HG03439 (cell line): Measurements from ENCODE around the gene ARHGAP27.

Source experiments
- ATAC-seq: cut with Tn5 transposase; IDR thresholded peaks from one replicate; pipeline ENCODE4 v1.9.1; 2021; ENCODE audit warnings: mild to moderate bottlenecking, moderate library complexity; ENCODE audit not compliant: unreplicated experiment

The ARHGAP27 gene

DNA sequence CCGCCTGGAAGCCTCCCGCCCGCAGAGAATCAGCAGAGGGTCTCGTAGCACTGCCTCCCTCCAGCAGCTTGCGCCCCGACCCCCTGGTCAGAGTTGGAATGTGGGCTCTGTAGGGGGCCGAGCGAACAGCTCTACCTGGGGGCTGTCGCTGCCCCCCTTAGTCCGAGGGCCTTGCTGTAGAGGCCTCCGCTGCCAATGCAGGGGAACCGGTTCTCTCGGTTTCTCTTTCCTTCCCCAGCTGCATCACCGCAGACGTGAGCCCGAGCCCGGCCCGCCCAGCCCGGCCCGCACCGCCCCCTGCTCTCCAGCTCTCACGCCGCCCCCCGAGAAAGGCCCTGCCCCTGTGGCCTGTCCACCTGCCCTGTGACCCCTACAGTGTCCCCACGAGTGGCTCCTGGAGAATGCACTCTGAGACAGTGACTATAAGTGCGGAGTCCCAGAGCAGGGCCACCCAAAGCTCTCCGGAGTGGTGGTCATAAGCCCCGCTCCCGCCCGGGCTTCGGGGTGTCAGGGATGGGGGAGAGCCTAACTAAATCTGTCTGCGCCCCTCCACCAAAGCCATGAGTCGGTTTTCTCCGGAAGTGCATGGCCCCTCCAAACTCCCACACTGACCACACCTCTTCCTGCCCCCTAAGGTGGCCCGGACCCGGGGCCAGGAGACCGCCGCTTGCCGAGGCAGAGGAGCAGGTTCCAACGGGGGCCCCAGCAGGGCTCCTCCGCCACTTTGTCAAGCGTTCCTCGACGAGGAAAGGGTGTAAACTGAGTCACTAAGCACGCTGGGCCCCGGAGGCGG, 1.7 kb downstream of the ARHGAP27 start:
- ATAC-seq = peak; percentile 21

DNA sequence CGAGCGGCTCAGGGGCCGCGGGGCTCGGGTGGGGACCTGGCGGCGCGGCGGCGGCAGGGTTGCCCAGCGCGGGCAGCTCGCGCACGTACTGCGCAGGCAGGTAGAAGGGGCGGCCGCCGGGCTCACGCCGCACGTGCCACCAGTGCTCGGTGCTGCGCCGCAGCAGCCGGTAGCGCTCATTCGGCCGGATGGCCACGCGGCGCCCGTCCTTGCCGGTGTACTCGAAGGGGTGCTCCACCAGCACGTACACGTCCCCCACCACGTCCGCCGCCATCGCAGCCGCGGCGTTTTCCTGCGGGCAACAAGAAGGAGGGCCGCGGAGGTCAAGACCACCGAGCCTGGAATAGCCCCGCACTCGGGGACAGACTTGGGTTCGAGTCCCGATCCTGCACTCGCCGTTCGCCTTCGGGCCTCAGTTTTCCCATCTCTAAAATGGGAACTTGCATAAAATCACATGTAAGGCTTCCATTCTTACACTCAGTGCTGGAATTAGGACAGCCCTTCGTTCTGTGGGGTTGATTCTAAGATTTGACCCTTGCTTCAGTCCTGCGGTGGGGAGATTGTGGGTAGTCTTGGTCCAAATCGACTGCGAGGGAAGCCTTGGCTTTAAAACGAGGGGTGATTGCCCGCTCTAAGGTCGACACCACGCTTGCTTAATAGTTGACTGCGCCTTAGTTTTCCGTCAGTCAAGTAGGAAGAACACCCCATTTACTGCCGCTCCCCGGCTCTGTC, 2.5 kb downstream of the ARHGAP27 start:
- no peak for ATAC-seq

DNA sequence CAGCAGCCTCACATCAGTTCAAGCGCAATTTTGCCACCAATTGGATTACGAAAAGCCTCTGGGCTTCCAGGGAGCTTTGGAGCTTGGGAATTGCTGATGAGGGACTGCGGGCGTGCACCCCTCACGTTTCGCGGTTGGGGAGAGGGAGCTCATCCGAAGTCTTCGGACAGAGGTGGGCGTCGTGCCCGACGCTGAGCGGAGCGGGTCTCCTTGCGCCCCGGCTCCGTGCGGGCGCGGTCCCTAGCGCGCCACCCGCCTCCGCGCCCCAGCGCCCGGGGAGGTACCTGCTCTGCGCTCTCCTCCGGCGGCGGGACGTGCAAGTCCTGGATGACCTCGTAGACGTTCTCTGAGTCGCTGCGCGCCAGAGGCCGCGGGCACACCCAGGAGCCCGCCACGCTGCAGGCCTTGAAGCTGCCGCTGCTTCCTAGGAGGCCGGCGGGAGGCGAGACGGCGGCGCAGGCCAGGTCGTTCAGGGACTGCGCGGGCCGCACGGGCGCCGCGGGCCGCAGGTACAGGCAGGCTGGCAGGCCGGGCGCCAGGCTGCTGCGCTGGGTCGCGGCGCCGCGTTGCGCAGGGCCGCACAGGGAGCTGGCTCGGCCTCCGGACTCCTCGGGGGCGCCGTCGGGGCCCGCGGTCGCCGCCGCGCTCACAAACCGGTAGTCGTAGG, 3.2 kb downstream of the ARHGAP27 start:
- no peak for ATAC-seq

DNA sequence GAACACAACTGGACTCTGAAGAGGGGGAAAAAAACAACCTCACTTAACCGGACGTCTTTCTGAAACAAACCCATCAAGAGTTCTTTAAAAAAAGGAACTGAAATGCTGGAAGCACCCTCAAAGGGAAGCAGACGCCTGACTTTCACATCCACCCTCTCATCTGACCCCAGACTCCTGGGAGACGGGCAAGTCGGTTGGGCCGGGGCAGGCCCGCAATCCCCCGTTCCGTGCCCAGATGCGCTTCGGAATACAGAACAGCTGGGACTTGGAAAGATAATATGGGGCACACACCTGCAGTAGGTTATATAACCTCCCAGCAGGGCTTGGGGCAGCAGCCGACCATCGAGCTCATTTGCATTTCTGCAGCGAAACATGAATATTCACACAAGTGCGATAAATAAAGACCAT, 3.7 kb downstream of the ARHGAP27 start:
- no peak for ATAC-seq

DNA sequence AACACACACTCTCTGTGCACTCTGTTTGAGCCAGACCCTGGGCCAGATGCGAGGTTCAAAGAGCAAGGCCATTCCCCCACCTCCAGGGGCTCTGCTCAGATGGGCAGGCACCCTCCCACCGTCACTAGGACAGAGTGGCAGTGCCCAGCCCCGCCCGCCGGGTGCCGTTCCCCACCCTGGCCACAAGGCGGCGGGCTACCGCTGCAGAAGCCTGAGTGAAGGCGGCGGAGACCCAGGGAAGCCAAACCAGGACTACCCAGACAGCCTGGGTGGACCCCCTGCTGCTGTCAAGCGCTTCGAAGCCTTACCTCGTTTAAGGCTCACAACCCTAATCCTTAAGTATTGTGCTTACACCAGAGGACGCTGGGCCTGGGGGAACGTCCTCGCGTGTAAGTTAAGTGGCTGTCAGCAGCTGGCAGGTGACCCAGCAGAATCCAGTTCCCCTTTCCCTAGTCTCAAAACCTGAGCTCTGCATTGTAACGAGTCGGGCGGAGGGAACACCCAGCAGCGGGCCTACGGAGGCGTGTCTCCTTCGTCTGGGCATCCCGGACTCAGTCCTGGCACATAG, 4.5 kb downstream of the ARHGAP27 start:
- no peak for ATAC-seq

DNA sequence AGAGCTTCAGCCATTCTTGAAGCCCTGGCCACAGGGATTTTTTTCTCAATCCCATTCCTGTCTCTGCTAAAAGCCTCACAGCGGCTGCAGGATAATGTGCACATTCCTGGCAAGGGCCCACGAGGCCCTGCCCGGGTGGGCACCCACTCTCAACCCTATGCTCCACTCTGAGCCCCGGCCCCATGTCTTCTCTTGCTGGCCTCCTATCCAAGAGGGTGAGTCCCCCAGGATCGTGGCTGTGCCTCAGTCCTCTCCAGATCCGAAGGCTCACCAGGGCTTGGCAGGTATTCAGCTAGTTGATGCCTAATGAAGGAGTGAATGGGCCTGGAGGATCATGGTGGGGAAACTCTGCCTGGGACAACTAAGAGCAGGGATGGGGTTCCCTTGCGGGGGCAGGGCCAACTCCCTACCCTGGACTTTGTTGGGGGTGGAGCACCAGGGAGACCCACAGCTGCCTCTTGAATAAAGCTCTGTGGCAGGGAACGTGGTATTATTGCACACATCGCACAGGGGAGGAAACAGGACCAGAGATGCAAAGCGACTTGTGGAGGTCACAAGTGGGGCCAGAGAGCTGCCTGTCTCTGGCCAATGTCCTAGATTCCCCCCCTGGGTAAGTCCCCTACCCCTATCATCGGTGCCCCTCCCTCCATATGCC, 5.4 kb downstream of the ARHGAP27 start:
- no peak for ATAC-seq

DNA sequence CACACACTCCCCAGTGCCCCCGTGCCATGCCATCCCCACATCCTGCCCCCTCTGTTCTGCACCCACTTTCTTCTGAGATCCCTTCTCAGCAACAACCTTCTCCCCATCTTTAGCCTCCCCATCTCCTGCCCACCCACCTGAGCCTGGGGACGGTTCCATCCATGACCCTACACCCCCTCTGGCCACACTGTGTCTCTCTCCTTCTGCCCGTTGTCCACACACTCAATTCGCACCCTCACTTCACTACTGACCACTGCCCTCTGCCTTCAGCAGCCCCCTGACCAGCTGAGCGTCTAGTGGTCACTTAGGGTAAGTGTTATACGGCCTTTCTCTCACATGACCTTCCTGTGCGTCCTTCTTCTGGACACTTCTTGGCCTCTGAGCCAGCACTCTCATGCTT, 6.1 kb downstream of the ARHGAP27 start:
- no peak for ATAC-seq

DNA sequence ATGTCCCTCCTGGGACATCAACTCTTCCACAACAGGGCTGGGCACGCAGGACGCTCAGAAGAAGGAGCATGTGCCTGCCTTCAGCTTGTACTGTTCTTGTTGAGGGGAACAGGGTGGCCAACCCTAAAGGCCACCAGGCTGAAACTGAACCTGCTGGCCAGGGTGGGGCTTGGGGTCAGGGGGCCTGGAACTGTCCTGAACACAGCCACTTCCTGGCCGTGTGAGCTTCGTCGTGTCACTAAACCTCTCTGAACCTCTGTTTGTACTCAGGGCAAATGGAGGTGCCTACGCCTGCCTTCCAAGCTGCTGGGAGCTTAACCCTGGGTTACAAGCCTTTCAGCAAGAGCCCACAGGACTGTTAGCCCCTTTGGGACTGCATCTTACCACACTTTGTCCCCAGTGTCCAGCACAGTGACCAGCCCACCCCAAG, 6.7 kb downstream of the ARHGAP27 start:
- ATAC-seq = no peak

DNA sequence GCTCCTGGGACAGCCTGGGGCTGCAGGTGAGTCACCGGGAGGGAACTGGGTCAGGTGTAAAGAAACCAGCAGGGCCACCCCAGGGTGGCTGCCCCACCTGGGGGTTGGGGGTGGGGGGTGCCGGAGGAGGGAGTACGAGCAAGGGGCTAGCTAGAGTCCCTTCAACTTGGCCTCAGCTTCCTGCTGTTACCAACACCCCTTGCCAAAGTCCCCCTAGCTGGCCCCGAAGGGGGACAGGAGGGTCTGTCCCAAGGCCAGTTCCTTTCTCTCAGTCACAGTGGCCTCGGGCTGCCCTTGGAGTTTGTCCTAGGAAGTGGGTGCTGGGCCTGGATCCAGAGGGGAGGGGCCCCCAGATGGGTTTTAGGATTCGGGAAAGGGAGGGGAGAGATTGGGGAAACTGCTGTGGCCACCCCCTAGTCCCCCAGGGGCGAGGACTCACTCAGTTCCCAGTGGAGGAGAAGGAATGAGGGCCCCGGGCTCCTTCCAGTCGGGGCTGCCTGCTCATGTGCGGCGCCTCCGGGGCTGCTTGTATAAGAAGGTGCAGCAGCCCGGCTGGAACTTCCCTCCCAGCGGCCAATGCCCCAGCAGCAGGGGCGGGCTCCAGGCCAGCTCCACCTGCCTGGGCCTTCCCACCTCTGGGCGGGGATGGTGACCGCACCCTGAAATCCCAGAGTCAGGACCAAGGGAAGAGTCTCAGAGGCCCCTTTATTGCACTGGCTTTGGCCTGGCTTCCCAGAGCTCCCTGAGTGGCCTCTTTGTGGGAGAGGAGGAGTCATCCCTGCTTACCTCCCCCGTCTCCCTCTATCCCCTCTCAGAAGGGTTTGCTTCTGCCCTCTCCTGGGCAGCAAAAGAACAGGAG, 7.3 kb downstream of the ARHGAP27 start:
- ATAC-seq = no peak

DNA sequence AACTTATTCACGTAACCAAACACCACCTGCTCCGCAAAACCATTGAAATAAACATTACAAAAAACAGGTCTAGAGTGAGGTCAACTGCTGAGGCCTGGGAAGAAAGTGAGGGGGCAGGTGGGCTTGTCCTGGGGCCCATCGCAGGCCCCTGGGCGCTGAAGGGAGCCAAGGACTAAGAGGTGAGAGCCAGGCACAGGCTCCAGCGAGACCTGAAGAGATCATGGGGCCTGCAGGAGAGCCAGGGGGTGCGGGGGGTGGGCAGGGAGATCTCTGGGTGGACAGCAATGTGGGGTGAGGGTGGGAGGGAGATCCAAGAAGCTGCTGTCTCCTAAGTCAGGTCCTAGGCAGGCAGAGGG, 7.9 kb downstream of the ARHGAP27 start:
- ATAC-seq = no peak

DNA sequence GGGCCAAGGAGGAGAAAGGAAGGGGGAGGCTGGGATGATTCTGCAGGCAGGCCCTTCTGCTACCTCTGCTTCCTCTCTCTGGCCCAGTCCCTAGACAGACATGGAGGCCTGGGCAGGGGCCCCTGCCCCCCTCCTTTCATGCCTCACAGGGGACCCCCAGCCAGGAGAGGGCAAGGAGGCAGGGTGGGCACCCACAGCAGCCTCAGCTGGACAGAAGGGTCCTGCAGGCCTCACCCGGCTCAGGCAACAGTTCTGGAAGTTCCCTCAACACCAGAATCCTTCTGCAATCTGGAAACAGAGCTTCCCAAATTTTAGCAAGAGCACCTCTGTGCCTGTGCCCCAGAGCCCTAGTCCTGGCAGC, 8.7 kb downstream of the ARHGAP27 start:
- no peak for ATAC-seq

DNA sequence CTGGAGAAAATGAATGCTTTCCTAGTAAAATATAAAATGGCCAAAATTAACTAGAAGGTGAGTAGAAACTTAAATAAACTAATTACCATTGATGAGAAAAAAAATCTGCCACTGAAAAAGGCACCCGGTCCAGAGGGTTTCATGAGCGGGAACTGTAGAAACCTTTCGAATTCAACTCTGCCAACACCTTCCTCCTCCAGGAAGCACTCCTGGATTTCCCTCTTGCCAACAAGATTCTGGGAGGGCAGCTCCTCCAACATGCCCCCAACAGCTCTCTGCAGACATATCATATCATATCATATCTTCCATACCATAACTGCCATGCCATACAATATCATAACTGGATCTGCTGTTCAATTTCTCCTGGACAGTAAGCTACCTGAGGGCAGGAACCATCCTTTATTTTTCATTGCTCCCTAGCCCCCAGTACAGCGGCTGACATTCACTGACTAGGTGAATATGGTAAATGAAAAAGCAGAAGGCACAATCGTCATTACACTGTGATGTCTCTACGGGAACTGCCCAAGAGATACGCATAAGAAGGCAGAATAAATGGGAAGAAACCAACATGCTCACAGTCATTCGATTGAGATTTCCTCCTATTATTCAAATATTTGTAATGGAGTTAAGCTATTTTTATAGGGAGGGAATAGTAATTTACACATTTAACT, 9.2 kb downstream of the ARHGAP27 start:
- ATAC-seq = no peak

DNA sequence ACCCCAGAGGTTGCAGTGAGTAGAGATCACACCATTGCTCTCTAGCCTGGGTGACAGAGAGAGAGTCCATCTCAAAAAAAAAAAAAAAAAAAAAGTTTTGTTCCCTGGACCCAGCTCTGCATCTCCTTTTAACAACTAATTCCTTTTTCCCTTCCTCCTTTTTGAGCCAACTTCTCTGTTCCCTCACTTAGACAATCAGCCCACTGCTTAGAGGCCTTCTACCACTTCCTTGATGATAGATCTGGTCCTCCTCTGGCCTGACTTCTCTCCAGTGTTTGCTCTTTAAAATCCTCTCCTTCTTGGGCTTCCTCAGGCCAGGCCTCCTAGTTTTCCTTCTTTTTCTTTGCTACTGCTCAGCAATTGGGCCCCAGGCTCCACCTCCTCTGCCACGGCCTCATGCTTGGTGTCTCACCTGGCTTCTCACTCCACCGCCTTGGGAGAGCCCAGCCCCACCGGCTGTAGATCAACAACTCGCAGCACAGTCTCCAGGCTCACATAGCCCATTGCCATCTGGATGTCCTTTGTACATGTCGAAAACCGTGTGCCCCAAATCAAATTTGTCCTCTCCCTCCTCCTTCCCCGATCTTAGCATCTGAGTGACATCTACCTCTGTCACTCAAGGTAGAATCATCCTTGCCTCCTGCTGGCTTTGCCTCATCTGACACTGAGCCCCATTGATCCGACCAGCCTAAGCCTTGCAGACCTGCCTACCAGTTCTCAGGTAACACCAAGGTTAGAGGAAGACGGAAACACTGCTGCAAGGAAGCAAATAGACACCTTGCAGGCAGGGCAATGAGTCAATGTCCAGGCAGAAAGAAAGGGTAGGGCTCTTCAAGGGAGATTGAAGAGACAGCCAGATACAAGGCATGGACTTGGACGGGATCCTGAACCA, 17.4 kb downstream of the ARHGAP27 start:
- no peak for ATAC-seq

DNA sequence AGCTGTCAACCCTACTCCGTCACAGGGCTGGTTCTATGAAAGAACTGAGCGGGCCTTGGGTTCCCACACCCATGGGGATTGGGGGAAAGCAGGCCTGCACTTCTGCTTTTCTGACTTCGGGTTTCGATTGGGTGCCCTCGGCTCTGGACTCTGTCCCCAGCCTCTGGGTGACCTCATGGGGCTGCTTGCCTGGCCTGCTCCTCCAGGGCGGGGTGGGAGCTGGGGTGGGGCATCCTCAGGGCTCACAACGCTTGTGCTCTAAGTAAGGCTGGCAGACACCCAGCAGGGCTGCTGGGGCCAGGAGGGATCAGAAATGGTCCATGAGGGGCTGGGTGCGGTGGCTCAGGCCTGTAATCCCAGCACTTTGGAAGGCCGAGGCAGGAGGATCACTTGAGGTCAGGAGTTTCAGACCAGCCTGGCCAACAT, 19.2 kb downstream of the ARHGAP27 start:
- ATAC-seq = no peak

DNA sequence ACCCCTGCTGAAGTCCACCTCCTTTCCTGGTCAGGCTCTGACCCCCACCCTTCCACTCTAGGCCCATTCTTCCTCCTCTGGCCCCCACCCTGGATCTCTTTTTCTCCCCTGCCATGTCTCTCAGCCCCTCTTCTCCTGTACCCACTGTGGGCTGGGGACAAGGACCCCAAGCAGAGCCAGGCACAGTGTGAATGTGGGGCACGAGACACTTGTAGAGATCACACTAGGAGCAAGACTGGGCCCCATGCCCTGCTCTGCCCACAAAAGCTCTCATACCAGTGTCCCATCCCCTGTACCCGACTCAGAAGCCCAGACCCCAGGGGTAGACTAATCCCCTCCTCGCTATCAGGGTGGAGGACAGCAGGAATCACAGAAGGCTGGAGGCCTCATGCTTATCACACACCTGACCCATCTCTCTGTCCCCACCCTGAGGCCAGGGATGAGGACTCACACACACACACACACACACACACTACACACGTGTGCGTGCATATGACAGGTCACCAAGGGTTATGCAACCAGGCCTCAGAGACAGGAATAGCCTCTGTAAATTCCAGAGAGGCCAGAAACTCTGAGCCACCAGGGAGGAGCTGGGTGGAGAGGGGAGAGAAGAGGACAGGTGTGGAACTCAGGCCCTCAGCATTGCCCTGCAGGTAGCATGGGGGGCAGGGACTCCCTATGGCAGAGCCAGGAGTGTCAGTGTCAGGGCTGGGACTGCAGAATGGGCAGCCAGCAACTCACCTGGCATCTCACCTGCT, 21.1 kb downstream of the ARHGAP27 start:
- no peak for ATAC-seq

DNA sequence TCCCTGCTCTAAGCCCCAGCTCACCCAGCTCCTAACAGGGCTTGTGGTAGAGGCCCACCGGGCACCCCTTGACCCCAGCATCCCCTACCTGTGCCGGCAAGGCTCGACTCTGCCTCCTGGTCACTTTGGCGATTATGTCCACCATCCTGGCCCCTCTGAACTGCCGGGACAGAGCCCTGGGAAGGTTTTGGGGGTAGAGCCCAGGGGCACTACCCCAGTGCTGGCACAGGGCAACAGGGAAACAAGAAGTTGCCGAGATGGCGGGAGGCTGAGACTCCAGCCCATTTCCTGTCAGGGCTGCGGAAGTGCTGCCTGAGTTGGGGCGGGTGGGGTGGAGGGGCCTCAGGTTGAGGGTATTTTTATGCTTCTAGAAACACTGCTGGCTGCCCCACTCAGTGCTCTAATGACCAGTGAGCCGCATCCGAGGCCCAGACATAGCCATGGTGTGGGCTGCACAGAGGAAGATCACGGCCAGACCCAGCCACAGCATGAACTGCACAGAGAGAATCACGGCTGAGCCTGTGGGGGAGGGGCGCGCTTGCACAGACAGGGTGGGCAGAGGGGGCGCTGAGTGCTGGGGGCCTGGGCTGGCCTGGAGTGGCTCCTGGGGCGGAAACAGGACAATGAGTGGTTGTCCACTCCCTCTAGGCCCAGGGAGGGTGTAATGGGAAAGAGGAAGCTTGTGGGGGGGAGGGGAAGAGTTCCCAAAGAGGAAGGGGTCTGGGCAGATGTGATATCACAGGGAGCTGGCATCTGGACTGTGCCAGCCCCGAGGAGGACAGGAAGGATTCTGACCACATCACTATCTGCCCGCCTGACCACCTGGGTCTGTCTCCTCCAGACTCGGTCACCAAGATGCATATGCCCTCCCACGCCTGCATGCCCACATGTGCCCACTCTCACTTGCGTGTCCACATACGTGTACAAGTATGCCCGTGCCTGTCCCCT, 22.3 kb downstream of the ARHGAP27 start:
- no peak for ATAC-seq

DNA sequence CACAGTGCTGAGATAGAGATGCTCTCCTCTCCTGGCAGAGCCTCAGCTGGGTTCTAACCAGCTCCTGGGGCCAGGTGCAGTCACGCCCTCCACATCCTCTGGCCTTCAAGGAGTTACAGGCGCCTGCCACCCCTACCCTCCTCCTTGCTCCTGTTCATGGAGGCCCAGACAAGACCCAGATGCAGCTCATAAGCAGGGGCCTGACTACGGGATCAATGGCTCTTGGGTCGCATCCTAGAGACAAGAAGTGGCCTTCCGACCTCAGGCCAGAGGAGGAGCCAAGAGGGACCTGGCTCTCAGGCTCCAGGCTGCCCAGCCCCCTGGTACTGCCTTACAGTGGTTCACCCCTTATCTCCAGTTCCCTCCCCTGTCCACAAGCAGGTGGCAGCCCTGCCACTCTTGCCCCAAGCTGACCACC, 23.0 kb downstream of the ARHGAP27 start:
- ATAC-seq = no peak
